ENCODE data around the gene CUEDC1. TPM values are rescaled to one million over a fixed set of nuclear protein-coding genes. Genes with fewer than 3 reads are reported as not detected.

CUEDC1 gene
- total and polyA plus RNA-seq, 2 of the 13 experiments (the other 11 are each of a cell fraction or from before 2014, with no cell fraction given): 7.4 to 12.9 TPM

GRCh38 chr17:57861790-57862693 is 93.2 kb downstream of the CUEDC1 start (continued):
- TF ChIP-seq ATF2 (CRISPR knock-in tag; IDR thresholded peaks at IDR 0.05): peak; percentile 82
- peak; percentile 50; the same call in 1 of the 2 replicates for TF ChIP-seq ZNF530 (CRISPR knock-in tag; IDR thresholded peaks at IDR 0.05; ENCODE audit: low read depth)
- no peak for TF ChIP-seq ATM (IDR thresholded peaks at IDR 0.05; ENCODE audit: borderline replicate concordance)
- no peak for TF ChIP-seq BCLAF1 (IDR thresholded peaks at IDR 0.05)
- no peak for TF ChIP-seq GZF1 (CRISPR knock-in tag; IDR thresholded peaks at IDR 0.05)
- TF ChIP-seq SNAI1 (CRISPR knock-in tag; IDR thresholded peaks at IDR 0.05; ENCODE audit: borderline replicate concordance): no peak; the same call in 1 of the 2 replicates
- TF ChIP-seq NR2F1 (CRISPR knock-in tag; IDR thresholded peaks at IDR 0.05): peak in 1 of 2 experiments; percentile 10; a peak in 1 of 4 replicates
- TF ChIP-seq GRHL1 (CRISPR knock-in tag; conservative IDR thresholded peaks at IDR 0.05): no peak
- peak; percentile 93; the same call in 1 of the 2 replicates for TF ChIP-seq ZNF256 (CRISPR knock-in tag; conservative IDR thresholded peaks at IDR 0.05)
- no peak for TF ChIP-seq ZNF10 (CRISPR knock-in tag; IDR thresholded peaks at IDR 0.05; ENCODE audit: borderline replicate concordance, low read depth)
- TF ChIP-seq ZBTB4 (CRISPR knock-in tag; IDR thresholded peaks at IDR 0.05; ENCODE audit: borderline replicate concordance): 0 out of 2 replicates have a peak, but pooled peaks have one; percentile 10
- TF ChIP-seq CEBPB (IDR thresholded peaks at IDR 0.05; ENCODE audit: borderline replicate concordance, low read depth, low read length): no peak
- TF ChIP-seq TRAFD1 (CRISPR knock-in tag; IDR thresholded peaks at IDR 0.05; ENCODE audit: borderline replicate concordance): no peak; the same call in 1 of the 2 replicates
- no peak for TF ChIP-seq SRSF4 (IDR thresholded peaks at IDR 0.05; ENCODE audit: low read depth, low read length, poor library complexity, severe bottlenecking)
- TF ChIP-seq MYC (CRISPR knock-in tag; IDR thresholded peaks at IDR 0.05; ENCODE audit: borderline replicate concordance): peak; percentile 97

Measured in HepG2 (cell line).